AG04450 (cell line): ENCODE data around the gene HOXB9. TPM values are rescaled to one million over a fixed set of nuclear protein-coding genes. Genes with fewer than 3 reads are reported as not detected.

ENCODE experiments used
- CTCF ChIA-PET: fragments of 300-600, 350-600 bp; formaldehyde crosslinking; extraction: SDS; loops from one replicate; lab custom pipeline; 2022; ENCODE audit warnings: antibody characterized with exemption, inconsistent platforms; lab: Charles Lee
- POLR2A ChIA-PET: fragments of 350-600 bp; formaldehyde crosslinking; extraction: SDS; loops from one replicate; lab custom pipeline; 2021; ENCODE audit warnings: antibody characterized with exemption, inconsistent platforms; lab: Yijun Ruan, JAX
- DNase-seq: peaks from one replicate; pipeline ENCODE4 v3.0.0-alpha.2; 2011; ENCODE audit warnings: low read depth, low spot score
- H3K27ac ChIP-seq: one replicate; pipeline ENCODE4 v1.5.1; 2012; ENCODE audit warnings: low read depth, low read length, control low read depth
- H3K27me3 ChIP-seq: one replicate; pipeline ENCODE4 v1.6.0; 2012; ENCODE audit warnings: low read length; ENCODE audit not compliant: control insufficient read depth, insufficient read depth
- H3K4me3 ChIP-seq: 2 replicates; pipeline ENCODE4 v1.5.1; 2011; ENCODE audit warnings: mild to moderate bottlenecking, low read depth, low read length, control low read depth
- H3K9me3 ChIP-seq: 2 replicates; pipeline ENCODE4 v1.5.1; 2012; ENCODE audit warnings: low read length; ENCODE audit not compliant: control insufficient read depth, insufficient read depth
- CTCF ChIP-seq: IDR thresholded peaks from 2 replicates; pipeline ENCODE4 v1.5.1; 2011; ENCODE audit warnings: low read depth, low read length, control low read depth, inconsistent platforms
- polyA plus RNA-seq: library from polyadenylated mRNA; depleted of rRNA; stranded (reverse); fragments of >200 nt; gene quantifications from 2 replicates; pipeline ENCODE4 v1.2.3, GENCODE V29; 2011

HOXB9 gene
- polyA plus RNA-seq, 1 experiment = 0.02 TPM

GRCh38 chr17:48596735-48597527 lies 29.2 kb downstream of the HOXB9 start:
- TF ChIP-seq CTCF = no peak
- H3K27me3 ChIP-seq = peaks cover 2% of the 10 kb centered on the region
- H3K9me3 ChIP-seq = no peaks in the 10 kb centered on the region; the same call in 1 of the 2 replicates
- ChIA-PET CTCF (interaction anchor here (4.8 kb wide), 1 partner anchor 246 kb away, joined by 41 read pairs; no protein-coding TSS in a partner anchor), POLR2A (interaction anchor here (1.0 to 3.0 kb wide), 4 partner anchors 10 to 41 kb away, joined by 3 to 13 read pairs (median 4); no protein-coding TSS in a partner anchor)
- peak overlapping the region; percentile 76 for H3K4me3 ChIP-seq
- H3K27ac ChIP-seq = peak overlapping the region; percentile 83
- DNase-seq = no peak

- Histone ChIP-seq H3K27ac (peak overlapping the region; percentile 83), H3K4me3 (peak overlapping the region; percentile 76), H3K27me3 (peaks cover 2% of the 10 kb centered on the region), H3K9me3 (no peaks in the 10 kb centered on the region; the same call in 1 of the 2 replicates)
- no peak for DNase-seq
- CTCF ChIA-PET = interaction anchor here (0.6 to 4.8 kb wide), 3 partner anchors 22 to 261 kb away, joined by 3 to 53 read pairs (median 41); no protein-coding TSS in a partner anchor
- POLR2A ChIA-PET = interaction anchor here (0.7 to 3.0 kb wide), 4 partner anchors 9 to 229 kb away, joined by 3 to 13 read pairs (median 4); no protein-coding TSS in a partner anchor
- no peak for TF ChIP-seq CTCF
Measured at GRCh38 chr17:48596000-48596734, 30.0 kb downstream of the HOXB9 start.

- no peak for DNase-seq
- POLR2A ChIA-PET = interaction anchor here (0.7 to 3.0 kb wide), 3 partner anchors 18 to 228 kb away, joined by 3 to 13 read pairs (median 4); no protein-coding TSS in a partner anchor
- Histone ChIP-seq H3K4me3 (peak overlapping the region; percentile 76), H3K27me3 (peaks cover 2% of the 10 kb centered on the region), H3K27ac (peak overlapping the region; percentile 91), H3K9me3 (no peaks in the 10 kb centered on the region; the same call in 1 of the 2 replicates)
- CTCF ChIA-PET = interaction anchor here (0.5 to 4.8 kb wide), 7 partner anchors 18 to 287 kb away, joined by 3 to 53 read pairs (median 4); no protein-coding TSS in a partner anchor
- TF ChIP-seq CTCF = no peak
Measured at GRCh38 chr17:48595278-48595999, 30.7 kb downstream of the HOXB9 start.

GRCh38 chr17:48594538-48595277 lies 31.4 kb downstream of the HOXB9 start:
- POLR2A ChIA-PET = interaction anchor here (1.2 kb wide), 1 partner anchor 18 kb away, joined by 3 read pairs; no protein-coding TSS in a partner anchor
- H3K9me3 ChIP-seq = no peaks in the 10 kb centered on the region; the same call in 1 of the 2 replicates
- H3K4me3 ChIP-seq = peak overlapping the region; percentile 76
- peaks cover 2% of the 10 kb centered on the region for H3K27me3 ChIP-seq
- no peak for DNase-seq
- TF ChIP-seq CTCF = no peak
- H3K27ac ChIP-seq = peak overlapping the region; percentile 91
- CTCF ChIA-PET = interaction anchor here (0.5 to 4.8 kb wide), 15 partner anchors 12 to 574 kb away, joined by 3 to 53 read pairs (median 4); no protein-coding TSS in a partner anchor
